ENCODE results near the gene AVEN.
A peak's percentile ranks its signal among the peaks of the same experiment; 100 is the strongest.

The AVEN gene

GRCh38 chr15:33982516-33982915 is 56.5 kb downstream of the AVEN start:
- DNase-seq = no peak

GRCh38 chr15:33980159-33980558 is 58.8 kb downstream of the AVEN start:
- DNase-seq = no peak

- DNase-seq = no peak
These were observed 63.9 kb downstream of the AVEN start for GRCh38 chr15:33975022-33975565.

- no peak for DNase-seq
These were observed 67.2 kb downstream of the AVEN start for GRCh38 chr15:33971811-33972210.

GRCh38 chr15:33968821-33969220 is 70.2 kb downstream of the AVEN start:
- no peak for DNase-seq

- no peak for DNase-seq
These were observed 70.8 kb downstream of the AVEN start, which contains the start of gene CHRM5 for GRCh38 chr15:33968224-33968623. CHRM5 (plus strand) TSS chr15:33968497; CDS start chr15:34062718, 94,221 bp downstream.

GRCh38 chr15:33964665-33965040 is 74.4 kb downstream of the AVEN start:
- no peak for DNase-seq

- DNase-seq = peak; percentile 4
These were observed 75.0 kb downstream of the AVEN start for GRCh38 chr15:33963831-33964664.

- DNase-seq = no peak
These were observed 78.5 kb downstream of the AVEN start for GRCh38 chr15:33960549-33960935.

- no peak for DNase-seq
These were observed 79.0 kb downstream of the AVEN start for GRCh38 chr15:33959844-33960548.

- DNase-seq = no peak
These were observed 82.6 kb downstream of the AVEN start for GRCh38 chr15:33956397-33956796.

GRCh38 chr15:33955945-33956344 is 83.1 kb downstream of the AVEN start:
- peak; percentile 74 for DNase-seq

- DNase-seq = no peak
These were observed 92.9 kb downstream of the AVEN start for GRCh38 chr15:33946152-33946551.

- DNase-seq = no peak
These were observed 97.5 kb downstream of the AVEN start for GRCh38 chr15:33941279-33942063.

- DNase-seq = no peak
These were observed 104.1 kb downstream of the AVEN start for GRCh38 chr15:33934921-33935320.

- no peak for DNase-seq
These were observed 104.6 kb downstream of the AVEN start for GRCh38 chr15:33934396-33934795.

GRCh38 chr15:33932734-33933133 is 106.3 kb downstream of the AVEN start:
- DNase-seq = no peak

- no peak for DNase-seq
These were observed 112.7 kb downstream of the AVEN start for GRCh38 chr15:33926260-33926659.

- no peak for DNase-seq
These were observed 115.6 kb downstream of the AVEN start for GRCh38 chr15:33923446-33923845.

- DNase-seq = no peak
These were observed 123.2 kb downstream of the AVEN start for GRCh38 chr15:33915571-33916407.

GRCh38 chr15:33913459-33913858 is 125.5 kb downstream of the AVEN start:
- DNase-seq = no peak

GRCh38 chr15:33912326-33912725 is 126.7 kb downstream of the AVEN start:
- peak; percentile 18 for DNase-seq

All from NCI-H524 treated with DMSO at 0.1 percent for 48 hours (cell line).